Mesenchymal stem cell (in vitro differentiated cells and primary cell): Measurements from ENCODE around the gene OR10Z1.

ENCODE experiments used
- DNase-seq: peaks from one replicate; pipeline ENCODE4 v3.0.0-alpha.2; 2013
- H2AFZ ChIP-seq: one replicate; pipeline ENCODE4 v1.6.1; 2013; ENCODE audit warnings: low read depth, mild to moderate bottlenecking, control low read depth, inconsistent platforms, low read length, moderate library complexity
- H2AK5ac ChIP-seq: 2 replicates; pipeline ENCODE4 v1.6.1; 2013; ENCODE audit warnings: low read length, moderate library complexity, mild to moderate bottlenecking, inconsistent platforms; ENCODE audit not compliant: severe bottlenecking
- H2BK120ac ChIP-seq: one replicate; pipeline ENCODE4 v1.6.1; 2013; ENCODE audit warnings: low read depth, mild to moderate bottlenecking, inconsistent platforms, low read length, moderate library complexity
- H2BK12ac ChIP-seq, 2 experiments: one replicate each; pipeline ENCODE4 v1.6.1; 2013; ENCODE audit warnings: inconsistent platforms in 2 of 2, low read length in 2 of 2, mild to moderate bottlenecking in 2 of 2, moderate library complexity in 2 of 2, control low read depth in 1 of 2
- H2BK15ac ChIP-seq: one replicate; pipeline ENCODE4 v1.6.1; 2013; ENCODE audit warnings: mild to moderate bottlenecking, low read depth, inconsistent platforms; ENCODE audit not compliant: poor library complexity, severe bottlenecking
- H2BK5ac ChIP-seq: 2 replicates; pipeline ENCODE4 v1.6.1; 2013; ENCODE audit warnings: low read depth, mild to moderate bottlenecking, low read length, control low read depth, inconsistent platforms; ENCODE audit not compliant: poor library complexity, severe bottlenecking
- H3K14ac ChIP-seq, 2 experiments: one replicate each; pipeline ENCODE4 v1.6.1; 2013; ENCODE audit warnings: inconsistent platforms in 2 of 2, low read length in 2 of 2, control low read depth in 1 of 2, mild to moderate bottlenecking in 1 of 2, moderate library complexity in 1 of 2
- H3K18ac ChIP-seq, 2 experiments: one replicate each; pipeline ENCODE4 v1.6.1; 2013; ENCODE audit warnings: inconsistent platforms in 2 of 2, low read length in 2 of 2, control low read depth in 1 of 2, low read depth in 1 of 2, mild to moderate bottlenecking in 1 of 2
- H3K23ac ChIP-seq, 2 experiments: one replicate each; pipeline ENCODE4 v1.6.1; 2013; ENCODE audit warnings: inconsistent platforms in 2 of 2, low read length in 2 of 2, mild to moderate bottlenecking in 2 of 2, moderate library complexity in 2 of 2, control low read depth in 1 of 2
- H3K27ac ChIP-seq: 2 replicates; pipeline ENCODE4 v1.5.1; 2013; ENCODE audit warnings: mild to moderate bottlenecking, moderate library complexity, low read length, control low read depth, inconsistent platforms; ENCODE audit not compliant: poor library complexity, severe bottlenecking
- H3K27me3 ChIP-seq, 2 experiments: 2 replicates each; pipeline versions ENCODE4 v1.6.1 to v1.7.0; 2013; ENCODE audit warnings: low read length in 2 of 2, mild to moderate bottlenecking in 2 of 2, moderate library complexity in 2 of 2, control low read depth in 1 of 2, inconsistent platforms in 1 of 2; ENCODE audit not compliant: control insufficient read depth in 1 of 2, insufficient read depth in 1 of 2
- H3K36me3 ChIP-seq, 2 experiments: 2 replicates each; pipeline versions ENCODE4 v1.6.1 to v1.7.0; 2013; ENCODE audit warnings: low read length in 2 of 2, control low read depth in 1 of 2, inconsistent platforms in 1 of 2, low read depth in 1 of 2, mild to moderate bottlenecking in 1 of 2; ENCODE audit not compliant: insufficient read depth in 2 of 2, control insufficient read depth in 1 of 2
- H3K4ac ChIP-seq, 2 experiments: one replicate each; pipeline ENCODE4 v1.6.1; 2013; ENCODE audit warnings: inconsistent platforms in 2 of 2, low read length in 2 of 2, mild to moderate bottlenecking in 2 of 2, moderate library complexity in 2 of 2, control low read depth in 1 of 2, low read depth in 1 of 2
- H3K4me1 ChIP-seq: 2 replicates; pipeline ENCODE4 v1.6.1; 2013; ENCODE audit warnings: low read depth, low read length, control low read depth; ENCODE audit not compliant: control insufficient read depth, insufficient read depth
- H3K4me2 ChIP-seq: 2 replicates; pipeline ENCODE4 v1.6.1; 2013; ENCODE audit warnings: low read length, mild to moderate bottlenecking, inconsistent platforms; ENCODE audit not compliant: poor library complexity, severe bottlenecking
- H3K4me3 ChIP-seq, 2 experiments: 2 replicates each; pipeline versions ENCODE4 v1.5.1 to v1.7.0; 2013; ENCODE audit warnings: low read length in 2 of 2, mild to moderate bottlenecking in 2 of 2, control low read depth in 1 of 2, low read depth in 1 of 2; ENCODE audit not compliant: insufficient read depth in 1 of 2
- H3K79me1 ChIP-seq: replicated peaks from 2 replicates; pipeline ENCODE4 v1.6.1; 2013; ENCODE audit warnings: mild to moderate bottlenecking, control low read depth, low read length, inconsistent platforms; ENCODE audit not compliant: poor library complexity, severe bottlenecking
- H3K9ac ChIP-seq: 2 replicates; pipeline ENCODE4 v1.7.0; 2013; ENCODE audit warnings: mild to moderate bottlenecking, low read length, moderate library complexity
- H3K9me3 ChIP-seq: 2 replicates; pipeline ENCODE4 v1.7.0; 2013; ENCODE audit warnings: mild to moderate bottlenecking, low read length; ENCODE audit not compliant: control insufficient read depth
- H4K8ac ChIP-seq: one replicate; pipeline ENCODE4 v1.6.1; 2013; ENCODE audit warnings: inconsistent platforms, mild to moderate bottlenecking, low read length, moderate library complexity
- H4K91ac ChIP-seq: one replicate; pipeline ENCODE4 v1.6.1; 2013; ENCODE audit warnings: mild to moderate bottlenecking, low read length, inconsistent platforms
- WGBS: methylation state at CpG from one replicate; pipeline ENCODE4 v1.1.7; 2013; ENCODE audit warnings: mixed read lengths; 5-methylcytosine and 5-hydroxymethylcytosine counted together

OR10Z1 gene

GRCh38 chr1:158570480-158570879 lies 34.6 kb upstream of the OR10Z1 start, which contains the start of gene OR6P1:
Gene OR6P1 (minus strand): TSS chr1:158570580. CDS start chr1:158563604, 6,976 bp downstream.
- H3K4me2 ChIP-seq: no peak within 1 kb of the TSS
- H3K4ac ChIP-seq: no peak within 1 kb of the TSS
- no peak within 1 kb of the TSS for H4K8ac ChIP-seq
- no peaks in the 10 kb centered on the region for H3K4me1 ChIP-seq
- H3K14ac ChIP-seq: no peak within 1 kb of the TSS
- H2AFZ ChIP-seq: no peak within 1 kb of the TSS
- no peaks in the 10 kb centered on the region for H3K9me3 ChIP-seq
- H3K23ac ChIP-seq: no peak within 1 kb of the TSS
- H2BK5ac ChIP-seq: no peak within 1 kb of the TSS
- no peak for DNase-seq
- no peak within 1 kb of the TSS for H2BK12ac ChIP-seq
- no peaks in the 10 kb centered on the region for H3K27me3 ChIP-seq
- H3K36me3 ChIP-seq: no peaks in the 10 kb centered on the region
- 53% methylated on average over 2 of the region's 3 CpGs for WGBS
- no peak within 1 kb of the TSS for H2BK120ac ChIP-seq
- H3K9ac ChIP-seq: no peak within 1 kb of the TSS
- H3K79me1 ChIP-seq: no peaks in the 10 kb centered on the region
- H2BK15ac ChIP-seq: no peak within 1 kb of the TSS
- H2AK5ac ChIP-seq: no peak within 1 kb of the TSS
- H3K4me3 ChIP-seq: no peak within 1 kb of the TSS
- no peak within 1 kb of the TSS for H4K91ac ChIP-seq
- no peak within 1 kb of the TSS for H3K27ac ChIP-seq
- no peak within 1 kb of the TSS for H3K18ac ChIP-seq

- no peak overlapping the region for H4K8ac ChIP-seq
- no peaks in the 10 kb centered on the region for H3K9me3 ChIP-seq
- H3K14ac ChIP-seq: no peak overlapping the region
- no peak overlapping the region for H4K91ac ChIP-seq
- no peak overlapping the region for H3K4me2 ChIP-seq
- H3K36me3 ChIP-seq: no peaks in the 10 kb centered on the region
- no peak overlapping the region for H2BK5ac ChIP-seq
- WGBS: 100% methylated on average over 1 of the region's 1 CpG
- no peak overlapping the region for H2AK5ac ChIP-seq
- no peak overlapping the region for H3K9ac ChIP-seq
- H2BK15ac ChIP-seq: no peak overlapping the region
- H2BK12ac ChIP-seq: no peak overlapping the region
- H3K18ac ChIP-seq: no peak overlapping the region
- H2AFZ ChIP-seq: no peak overlapping the region
- no peak overlapping the region for H3K4ac ChIP-seq
- H3K4me1 ChIP-seq: no peaks in the 10 kb centered on the region
- H2BK120ac ChIP-seq: no peak overlapping the region
- no peaks in the 10 kb centered on the region for H3K27me3 ChIP-seq
- no peak for DNase-seq
- no peak overlapping the region for H3K23ac ChIP-seq
- no peaks in the 10 kb centered on the region for H3K79me1 ChIP-seq
- no peak overlapping the region for H3K27ac ChIP-seq
- no peak overlapping the region for H3K4me3 ChIP-seq
Measured at GRCh38 chr1:158572226-158572625, 32.8 kb upstream of the OR10Z1 start.

DNA sequence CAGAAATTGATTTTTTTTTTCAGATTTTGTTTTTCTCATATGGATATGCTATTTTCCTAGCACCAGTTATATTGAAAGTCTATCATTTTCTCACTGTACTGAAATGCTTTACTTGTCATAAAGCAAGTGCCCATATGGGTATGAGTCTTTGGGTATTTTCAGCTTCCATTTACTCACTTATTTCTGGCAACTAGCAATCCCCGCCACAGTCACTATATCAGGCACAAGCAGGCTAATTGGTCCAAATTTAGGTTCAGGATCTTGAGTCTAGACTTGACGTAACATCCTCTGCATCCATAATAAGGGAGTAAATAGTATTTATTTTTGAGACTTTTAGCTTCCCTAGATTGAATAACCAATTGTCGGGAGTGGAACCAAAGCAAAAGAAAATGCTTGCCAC lies 27.5 kb upstream of the OR10Z1 start:
- no peak overlapping the region for H4K8ac ChIP-seq
- no peak overlapping the region for H2BK5ac ChIP-seq
- no peak overlapping the region for H2BK120ac ChIP-seq
- no peak overlapping the region for H3K27ac ChIP-seq
- H2AK5ac ChIP-seq: no peak overlapping the region
- no peak overlapping the region for H3K18ac ChIP-seq
- no peak overlapping the region for H3K14ac ChIP-seq
- no peaks in the 10 kb centered on the region for H3K79me1 ChIP-seq
- H4K91ac ChIP-seq: no peak overlapping the region
- no peak overlapping the region for H3K4me3 ChIP-seq
- H2BK12ac ChIP-seq: no peak overlapping the region
- H3K4me2 ChIP-seq: no peak overlapping the region
- no peaks in the 10 kb centered on the region for H3K4me1 ChIP-seq
- no peak overlapping the region for H3K23ac ChIP-seq
- H3K4ac ChIP-seq: no peak overlapping the region
- H3K36me3 ChIP-seq: no peaks in the 10 kb centered on the region
- H3K27me3 ChIP-seq: no peaks in the 10 kb centered on the region
- H3K9me3 ChIP-seq: no peaks in the 10 kb centered on the region
- 95% methylated on average over 1 of the region's 3 CpGs for WGBS
- H2BK15ac ChIP-seq: no peak overlapping the region
- no peak for DNase-seq
- no peak overlapping the region for H3K9ac ChIP-seq
- H2AFZ ChIP-seq: no peak overlapping the region

DNA sequence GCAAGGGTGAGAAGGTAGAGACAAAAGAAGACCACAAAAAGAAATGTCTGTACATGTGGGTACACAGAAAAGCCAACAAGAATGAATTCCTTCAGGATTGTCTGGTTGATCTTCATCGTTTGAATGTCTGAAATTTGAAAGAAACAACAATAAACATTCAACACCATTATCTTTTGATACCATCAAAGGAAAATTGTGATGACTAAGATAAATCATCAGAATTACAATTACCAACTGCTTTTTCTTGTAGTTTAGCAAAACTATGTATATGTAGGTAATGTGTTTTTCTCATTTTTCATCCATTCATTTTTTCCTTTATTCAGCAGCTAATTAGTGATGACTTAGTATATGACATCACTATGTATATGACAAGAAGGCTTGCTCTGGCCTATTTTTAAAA lies 25.3 kb upstream of the OR10Z1 start, which contains the start of gene OR10X1:
OR10X1 (minus strand) TSS at position 167 of the 400 bp plus-strand sequence; CDS start at position 167, 0 bp downstream.
- Histone ChIP-seq H3K9me3 (no peaks in the 10 kb centered on the region), H2BK15ac (no peak within 1 kb of the TSS), H2BK5ac (no peak within 1 kb of the TSS), H2BK12ac (no peak within 1 kb of the TSS), H3K4me3 (no peak within 1 kb of the TSS), H2BK120ac (no peak within 1 kb of the TSS), H4K8ac (no peak within 1 kb of the TSS), H3K36me3 (no peaks in the 10 kb centered on the region), H3K14ac (no peak within 1 kb of the TSS), H3K27ac (no peak within 1 kb of the TSS), H3K9ac (no peak within 1 kb of the TSS), H2AK5ac (no peak within 1 kb of the TSS), H2AFZ (no peak within 1 kb of the TSS), H4K91ac (no peak within 1 kb of the TSS), H3K27me3 (no peaks in the 10 kb centered on the region), H3K4me2 (no peak within 1 kb of the TSS), H3K4me1 (no peaks in the 10 kb centered on the region), H3K4ac (no peak within 1 kb of the TSS), H3K79me1 (no peaks in the 10 kb centered on the region), H3K23ac (no peak within 1 kb of the TSS), H3K18ac (no peak within 1 kb of the TSS)
- whole genome bisulfite sequencing: no CpG with 5 or more reads among the region's 1 CpG
- DNase-seq: no peak
